D721Med (cell line): Measurements from ENCODE around the gene VPS8.

Experiments
- DNase-seq: peaks from one replicate; pipeline ENCODE4 v3.0.0; 2011; ENCODE audit warnings: low spot score; ENCODE audit not compliant: insufficient read length
- FAIRE-seq: peaks from 2 replicates; lab custom pipeline; 2011; peaks lifted over from hg19 to GRCh38; lab: Jason Lieb, UNC
- CTCF ChIP-seq: IDR thresholded peaks from 2 replicates; pipeline ENCODE4 v1.5.1; 2012; ENCODE audit warnings: mild to moderate bottlenecking, control low read depth; ENCODE audit not compliant: insufficient read depth; ENCODE audit errors: missing control alignments

VPS8 gene

GRCh38 chr3:184777566-184778356, 34.2 kb upstream of the VPS8 start:
- FAIRE-seq (peak; percentile 77), DNase-seq (peak; percentile 92)
- peak; percentile 87 for TF ChIP-seq CTCF

- FAIRE-seq (no peak), DNase-seq (no peak)
- no peak for TF ChIP-seq CTCF
Observed at GRCh38 chr3:184778426-184779332, 33.3 kb upstream of the VPS8 start.

GRCh38 chr3:184780981-184781515, 30.9 kb upstream of the VPS8 start:
- DNase-seq, result no peak
- no peak for FAIRE-seq
- no peak for TF ChIP-seq CTCF

- DNase-seq (no peak), FAIRE-seq (no peak)
Observed at GRCh38 chr3:184781801-184782200, 30.2 kb upstream of the VPS8 start.

GRCh38 chr3:184783319-184783718, 28.6 kb upstream of the VPS8 start:
- FAIRE-seq, result no peak
- DNase-seq, result no peak
- no peak for TF ChIP-seq CTCF

More at GRCh38 chr3:184781801-184782200, 30.2 kb upstream of the VPS8 start:
- no peak for TF ChIP-seq CTCF

- no peak for DNase-seq
- FAIRE-seq, result no peak
- TF ChIP-seq CTCF, result no peak
Observed at GRCh38 chr3:184784731-184785500, 27.1 kb upstream of the VPS8 start.
